H1 (cell line): ENCODE data around the gene OGDHL. TPM values are rescaled to one million over a fixed set of nuclear protein-coding genes. Genes with fewer than 3 reads are reported as not detected.

Experiments used
- CHD2 ChIP-seq: IDR thresholded peaks from 2 replicates; pipeline ENCODE4 v1.6.1; 2012; ENCODE audit warnings: low read length, improper control_type of control experiment
- CHD7 ChIP-seq: fragments of 300-600 bp; sonication (generic); IDR thresholded peaks from 2 replicates; pipeline ENCODE4 v1.7.1; 2012; ENCODE audit warnings: low read length, moderate library complexity, mild to moderate bottlenecking, inconsistent platforms; ENCODE audit not compliant: insufficient replicate concordance
- CTBP2 ChIP-seq: IDR thresholded peaks from 2 replicates; pipeline ENCODE4 v1.7.0; 2011; ENCODE audit warnings: borderline replicate concordance, mild to moderate bottlenecking, moderate library complexity, mixed read lengths, low read length; ENCODE audit not compliant: insufficient read depth, insufficient read length
- POLR2AphosphoS5 ChIP-seq: IDR thresholded peaks from 2 replicates; pipeline ENCODE4 v1.6.1; 2011; ENCODE audit warnings: low read depth, low read length
- RNF2 ChIP-seq: fragments of 200-900, 300-1000 bp; sonication (generic); IDR thresholded peaks from 2 replicates; pipeline ENCODE4 v1.7.1; 2016; ENCODE audit warnings: borderline replicate concordance, low read depth, mild to moderate bottlenecking, antibody characterized with exemption, low read length; ENCODE audit not compliant: poor library complexity, severe bottlenecking; ENCODE audit errors: missing control alignments
- SIN3A ChIP-seq, 2 experiments: IDR thresholded peaks in 1 of 2; conservative IDR thresholded peaks in 1 of 2; 2 replicates each; pipeline ENCODE4 v1.6.1; 2011 to 2012; ENCODE audit warnings: low read length in 2 of 2, improper control_type of control experiment in 1 of 2, low read depth in 1 of 2, mild to moderate bottlenecking in 1 of 2
- SP1 ChIP-seq: IDR thresholded peaks from 2 replicates; pipeline ENCODE4 v1.6.1; 2011; ENCODE audit warnings: low read depth, low read length
- polyA plus RNA-seq, 7 experiments: library from polyadenylated mRNA; depleted of rRNA in 3 of 7; stranded (reverse) in 5 of 7; unstranded in 2 of 7; fragments of >200 nt in 5 of 7; fragments of 200-250 nt in 2 of 7; gene quantifications; 1 replicate in 5 of 7; 2 replicates in 1 of 7; 4 replicates in 1 of 7; pipeline versions ENCODE4 v1.2.1 to v1.2.3, GENCODE V29; 2011 to 2013; ENCODE audit warnings: missing spikeins in 2 of 7, mixed read lengths in 2 of 7
- total RNA-seq: library from RNA; stranded (reverse); fragmentation: NEBNext Ultra II Directional; extraction: Animal tissue kit (Norgen Biotek cat#: 25700); gene quantifications from 2 replicates; pipeline ENCODE4 v1.2.1, GENCODE V29; 2021

OGDHL gene
- total and polyA plus RNA-seq, 2 of the 8 experiments (the other 6 are each of a cell fraction or from before 2014, with no cell fraction given), result 16.1 to 16.6 TPM

- TF ChIP-seq CHD7 (no peak), SIN3A (conservative IDR thresholded peaks at IDR 0.05 in 1 of 2, IDR thresholded peaks at IDR 0.05 in 1 of 2; ENCODE audit: low read depth in 1 of 2, low read length in 2 of 2) (no peak), CHD2 (no peak), SP1 (no peak), POLR2AphosphoS5 (no peak), CTBP2 (no peak), RNF2 (no peak)
These were observed 6.1 kb downstream of the OGDHL start (continued) for GRCh38 chr10:49756031-49756430.
